Measurements from ENCODE around the gene CYP27B1. TPM values are rescaled to one million over a fixed set of nuclear protein-coding genes. Genes with fewer than 3 reads are reported as not detected.

The CYP27B1 gene
- total RNA-seq, 1 donor from 2014 or later: 3.9 TPM

GRCh38 chr12:57763881-57764661 lies 2.8 kb downstream of the CYP27B1 start:
- no peak for DNase-seq (ENCODE audit: low read depth)
- no peaks in the 10 kb centered on the region for H3K27me3 ChIP-seq (ENCODE audit: control insufficient read depth, insufficient read depth, low read length)
- FAIRE-seq: no peak
- H3K4me3 ChIP-seq (ENCODE audit: low read depth, low read length): no peak overlapping the region
- no peak for TF ChIP-seq CTCF (IDR thresholded peaks at IDR 0.05; ENCODE audit: insufficient read depth, low read length, severe bottlenecking)
- no peaks in the 10 kb centered on the region for H3K36me3 ChIP-seq (ENCODE audit: control insufficient read depth, insufficient read depth, low read length)

- DNase-seq (ENCODE audit: low read depth) (no peak), FAIRE-seq (no peak)
- peaks cover 2% of the 10 kb centered on the region for H3K36me3 ChIP-seq (ENCODE audit: control insufficient read depth, insufficient read depth, low read length)
- H3K4me3 ChIP-seq (ENCODE audit: low read depth, low read length): no peak overlapping the region
- H3K27me3 ChIP-seq (ENCODE audit: control insufficient read depth, insufficient read depth, low read length): no peaks in the 10 kb centered on the region
- TF ChIP-seq CTCF (IDR thresholded peaks at IDR 0.05; ENCODE audit: insufficient read depth, low read length, severe bottlenecking): no peak
Measured at GRCh38 chr12:57762463-57762862, 4.4 kb downstream of the CYP27B1 start.

GRCh38 chr12:57761391-57761998 lies 5.4 kb downstream of the CYP27B1 start:
- peak; percentile 50 for FAIRE-seq
- no peaks in the 10 kb centered on the region for H3K27me3 ChIP-seq (ENCODE audit: control insufficient read depth, insufficient read depth, low read length)
- no peak for DNase-seq (ENCODE audit: low read depth)
- no peak for TF ChIP-seq CTCF (IDR thresholded peaks at IDR 0.05; ENCODE audit: insufficient read depth, low read length, severe bottlenecking)
- H3K36me3 ChIP-seq (ENCODE audit: control insufficient read depth, insufficient read depth, low read length): peaks cover 2% of the 10 kb centered on the region
- no peak overlapping the region for H3K4me3 ChIP-seq (ENCODE audit: low read depth, low read length)

- no peak overlapping the region for H3K4me3 ChIP-seq (ENCODE audit: low read depth, low read length)
- H3K36me3 ChIP-seq (ENCODE audit: control insufficient read depth, insufficient read depth, low read length): peaks cover 2% of the 10 kb centered on the region
- no peak for FAIRE-seq
- DNase-seq (ENCODE audit: low read depth): no peak
- TF ChIP-seq CTCF (IDR thresholded peaks at IDR 0.05; ENCODE audit: insufficient read depth, low read length, severe bottlenecking): no peak
- no peaks in the 10 kb centered on the region for H3K27me3 ChIP-seq (ENCODE audit: control insufficient read depth, insufficient read depth, low read length)
Measured at GRCh38 chr12:57760347-57760982, 6.4 kb downstream of the CYP27B1 start.

- TF ChIP-seq CTCF (IDR thresholded peaks at IDR 0.05; ENCODE audit: insufficient read depth, low read length, severe bottlenecking): peak; percentile 67
- DNase-seq (ENCODE audit: low read depth): peak; percentile 59
- no peak for FAIRE-seq
- Histone ChIP-seq H3K4me3 (ENCODE audit: low read depth, low read length) (no peak overlapping the region), H3K36me3 (ENCODE audit: control insufficient read depth, insufficient read depth, low read length) (peaks cover 2% of the 10 kb centered on the region), H3K27me3 (ENCODE audit: control insufficient read depth, insufficient read depth, low read length) (no peaks in the 10 kb centered on the region)
Measured at GRCh38 chr12:57759360-57759980, 7.4 kb downstream of the CYP27B1 start.

All from bronchial epithelial cell (primary cell).